Uterus (tissue), 4 donors: ENCODE results near the gene PABPN1L. TPM values are rescaled to one million over a fixed set of nuclear protein-coding genes. Genes with fewer than 3 reads are reported as not detected.

Experiments used
- DNase-seq, 2 donors: peaks; one replicate each; pipeline ENCODE4 v3.0.0-alpha.2; 2019 to 2020
- H3K27ac ChIP-seq, 2 donors: fragments of 200-600 bp; sonication (generic); 1 replicate in 1 of 2; 2 replicates in 1 of 2; pipeline ENCODE4 v1.5.1; 2016 to 2018
- H3K27me3 ChIP-seq, 2 donors: fragments of 200-600 bp; sonication (generic); one replicate each; pipeline ENCODE4 v1.5.1; 2018 to 2019; ENCODE audit warnings: control low read depth in 1 of 2
- H3K36me3 ChIP-seq, 2 donors: fragments of 200-600 bp; sonication (generic); one replicate each; pipeline ENCODE4 v1.5.1; 2019; ENCODE audit warnings: control low read depth in 1 of 2
- H3K4me1 ChIP-seq, 2 donors: fragments of 200-600 bp; sonication (generic); one replicate each; pipeline ENCODE4 v1.5.1; 2018 to 2019; ENCODE audit warnings: control low read depth in 1 of 2
- H3K4me3 ChIP-seq, 2 donors: fragments of 200-600 bp; sonication (generic); 1 replicate in 1 of 2; 2 replicates in 1 of 2; pipeline ENCODE4 v1.5.1; 2018 to 2019; ENCODE audit warnings: mild to moderate bottlenecking in 1 of 2
- H3K9me3 ChIP-seq, 2 donors: fragments of 200-600 bp; sonication (generic); one replicate each; pipeline ENCODE4 v1.5.1; 2019; ENCODE audit warnings: control low read depth in 1 of 2
- POLR2A ChIP-seq, 2 donors: fragments of 450-650 bp; IDR thresholded peaks; one replicate each; pipeline ENCODE4 v1.6.1; 2016; ENCODE audit warnings: antibody characterized with exemption in 2 of 2, mild to moderate bottlenecking in 1 of 2, moderate library complexity in 1 of 2
- intact Hi-C: fragments of 100-400 bp; cut with DNase I; formaldehyde crosslinking; loops from one replicate; pipeline ENCODE4 v1.15.1; 2023; ENCODE audit warnings: low total_unique reads
- total RNA-seq, 4 donors: library from RNA; depleted of rRNA in 3 of 4; stranded (reverse); fragments of >200 nt in 3 of 4; gene quantifications; one replicate each; pipeline versions ENCODE4 v1.1.0 to v1.2.4, GENCODE V29; 2014 to 2023
- TF ChIP-seq, protein P1 (sequence below), 4 experiments: fragments of 200-600 bp in 2 of 4; fragments of 450-650 bp in 2 of 4; sonication (generic) in 2 of 4; IDR thresholded peaks; one replicate each; pipeline ENCODE4 v1.5.1; 2016 to 2019; ENCODE audit warnings: antibody characterized with exemption in 4 of 4, mild to moderate bottlenecking in 2 of 4, moderate library complexity in 1 of 4
- donor health status: DM: yes; HTN: yes; CAD: no.

Gene PABPN1L
- total RNA-seq, 4 donors from 2014 or later = not detected

DNA sequence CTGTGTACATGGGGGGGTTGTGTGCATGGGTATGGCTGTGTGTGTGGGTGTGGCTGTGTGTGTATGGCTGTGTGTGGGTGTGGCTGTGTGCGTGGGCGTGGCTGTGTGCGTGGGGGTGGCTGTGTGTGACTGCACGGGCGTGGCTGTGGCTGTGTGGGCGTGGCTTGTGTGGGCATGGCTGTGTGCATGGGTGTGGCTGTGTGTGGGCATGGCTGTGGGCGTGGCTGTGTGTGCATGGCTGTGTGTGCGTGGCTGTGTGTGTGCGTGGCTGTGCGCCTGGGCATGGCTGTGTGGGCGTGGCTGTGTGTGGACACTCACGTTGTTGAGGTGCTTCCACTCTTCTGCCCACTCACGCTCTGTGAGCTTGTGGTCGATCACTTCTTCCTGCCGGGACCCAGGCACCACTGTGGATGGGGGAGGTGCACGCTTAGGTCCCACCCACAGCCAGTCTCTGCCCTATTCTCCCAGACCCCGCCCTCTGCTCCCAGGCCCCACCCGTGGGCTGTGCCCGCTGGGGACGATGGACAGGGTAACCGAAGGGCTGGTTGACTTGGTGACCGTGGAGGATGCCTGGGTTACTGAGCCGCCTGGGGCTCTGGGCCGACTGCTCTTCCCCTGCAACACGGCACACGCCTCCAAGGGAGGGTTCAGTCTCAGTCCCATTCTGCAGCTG lies 16.0 kb upstream of the PABPN1L start:
- no peaks in the 10 kb centered on the region for H3K36me3 ChIP-seq
- TF ChIP-seq, protein P1, sequence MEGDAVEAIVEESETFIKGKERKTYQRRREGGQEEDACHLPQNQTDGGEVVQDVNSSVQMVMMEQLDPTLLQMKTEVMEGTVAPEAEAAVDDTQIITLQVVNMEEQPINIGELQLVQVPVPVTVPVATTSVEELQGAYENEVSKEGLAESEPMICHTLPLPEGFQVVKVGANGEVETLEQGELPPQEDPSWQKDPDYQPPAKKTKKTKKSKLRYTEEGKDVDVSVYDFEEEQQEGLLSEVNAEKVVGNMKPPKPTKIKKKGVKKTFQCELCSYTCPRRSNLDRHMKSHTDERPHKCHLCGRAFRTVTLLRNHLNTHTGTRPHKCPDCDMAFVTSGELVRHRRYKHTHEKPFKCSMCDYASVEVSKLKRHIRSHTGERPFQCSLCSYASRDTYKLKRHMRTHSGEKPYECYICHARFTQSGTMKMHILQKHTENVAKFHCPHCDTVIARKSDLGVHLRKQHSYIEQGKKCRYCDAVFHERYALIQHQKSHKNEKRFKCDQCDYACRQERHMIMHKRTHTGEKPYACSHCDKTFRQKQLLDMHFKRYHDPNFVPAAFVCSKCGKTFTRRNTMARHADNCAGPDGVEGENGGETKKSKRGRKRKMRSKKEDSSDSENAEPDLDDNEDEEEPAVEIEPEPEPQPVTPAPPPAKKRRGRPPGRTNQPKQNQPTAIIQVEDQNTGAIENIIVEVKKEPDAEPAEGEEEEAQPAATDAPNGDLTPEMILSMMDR (IDR thresholded peaks at IDR 0.05) = no peak
- TF ChIP-seq POLR2A (IDR thresholded peaks at IDR 0.05) = no peak
- H3K4me1 ChIP-seq = no peaks in the 10 kb centered on the region
- H3K27ac ChIP-seq = no peak overlapping the region
- no peak for DNase-seq
- H3K9me3 ChIP-seq = no peaks in the 10 kb centered on the region
- H3K27me3 ChIP-seq = no peaks in the 10 kb centered on the region
- no peak overlapping the region for H3K4me3 ChIP-seq
- intact Hi-C loops = no loop called here

DNA sequence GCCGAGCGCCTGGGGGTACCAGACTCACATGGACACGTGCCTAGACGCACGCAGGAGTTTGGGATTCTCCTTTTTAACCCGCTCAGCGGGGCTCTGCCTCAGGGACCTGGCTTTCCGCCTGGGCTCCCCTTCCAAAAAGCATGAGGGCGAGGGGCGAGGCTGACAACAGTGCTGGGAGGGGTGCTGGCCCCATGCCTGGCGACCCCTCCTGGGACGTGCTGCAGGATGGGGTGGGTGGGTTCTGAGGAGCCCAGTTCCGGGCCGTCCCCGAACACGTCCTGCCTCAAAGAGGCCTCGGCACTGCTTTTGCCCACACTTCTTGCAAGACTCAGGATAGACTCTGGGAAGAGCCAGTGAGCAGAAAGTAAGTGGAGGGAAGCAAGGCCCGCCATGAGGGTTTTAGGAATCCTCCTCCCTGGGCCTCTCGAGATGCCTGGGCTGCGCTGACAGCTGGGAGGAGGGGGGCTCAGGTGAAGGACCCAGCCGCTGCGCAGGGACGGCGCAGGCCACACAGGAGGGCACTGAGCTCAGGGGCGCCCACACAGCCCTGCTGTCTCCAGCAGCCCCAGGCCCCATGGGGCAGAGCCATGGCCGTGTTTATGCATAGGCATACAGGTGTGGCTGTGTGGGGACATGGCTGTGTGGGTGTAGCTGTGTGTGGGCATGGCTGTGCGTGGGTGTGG lies 15.4 kb upstream of the PABPN1L start:
- intact Hi-C loops = no loop called here
- no peaks in the 10 kb centered on the region for H3K27me3 ChIP-seq
- H3K36me3 ChIP-seq = no peaks in the 10 kb centered on the region
- H3K4me3 ChIP-seq = no peak overlapping the region
- no peak for DNase-seq
- H3K9me3 ChIP-seq = no peaks in the 10 kb centered on the region
- H3K4me1 ChIP-seq = no peaks in the 10 kb centered on the region
- no peak overlapping the region for H3K27ac ChIP-seq
- TF ChIP-seq, protein P1 (IDR thresholded peaks at IDR 0.05) = no peak
- no peak for TF ChIP-seq POLR2A (IDR thresholded peaks at IDR 0.05)

DNA sequence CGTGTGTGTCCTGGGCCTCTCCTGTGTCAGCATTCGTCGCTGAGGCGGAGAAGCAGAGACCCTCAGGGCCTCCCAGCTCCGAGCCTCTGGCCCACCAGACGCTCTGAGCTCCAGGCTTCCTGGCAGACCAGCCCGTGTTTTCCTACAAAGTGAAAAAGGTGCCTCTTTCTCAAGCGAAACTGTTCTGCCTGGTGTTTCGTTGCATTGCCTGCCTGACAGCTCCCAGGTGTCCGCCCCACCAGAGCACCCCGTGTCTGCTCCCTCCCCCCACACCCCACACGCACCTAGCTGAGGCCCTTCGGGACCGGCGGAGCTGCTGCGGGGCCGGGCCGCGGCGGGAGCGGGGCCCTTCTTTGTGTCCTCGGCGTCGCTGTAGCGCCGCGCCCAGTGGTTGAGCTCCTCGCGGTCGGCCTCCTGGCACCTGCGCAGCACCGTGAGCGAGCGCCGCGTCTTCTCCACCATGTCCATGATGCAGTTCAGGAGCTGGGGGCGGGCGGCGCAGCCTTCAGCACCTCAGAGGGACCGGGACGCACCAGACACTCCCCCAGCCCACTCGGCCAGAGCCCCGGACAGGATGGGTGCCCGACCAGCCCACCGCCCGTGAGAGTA lies 14.7 kb upstream of the PABPN1L start:
- intact Hi-C loops = no loop called here
- Histone ChIP-seq H3K4me3 (no peak overlapping the region), H3K36me3 (no peaks in the 10 kb centered on the region), H3K27me3 (no peaks in the 10 kb centered on the region), H3K27ac (no peak overlapping the region), H3K9me3 (no peaks in the 10 kb centered on the region), H3K4me1 (no peaks in the 10 kb centered on the region)
- TF ChIP-seq, protein P1 (IDR thresholded peaks at IDR 0.05) = no peak
- TF ChIP-seq POLR2A (IDR thresholded peaks at IDR 0.05) = no peak
- no peak for DNase-seq

DNA sequence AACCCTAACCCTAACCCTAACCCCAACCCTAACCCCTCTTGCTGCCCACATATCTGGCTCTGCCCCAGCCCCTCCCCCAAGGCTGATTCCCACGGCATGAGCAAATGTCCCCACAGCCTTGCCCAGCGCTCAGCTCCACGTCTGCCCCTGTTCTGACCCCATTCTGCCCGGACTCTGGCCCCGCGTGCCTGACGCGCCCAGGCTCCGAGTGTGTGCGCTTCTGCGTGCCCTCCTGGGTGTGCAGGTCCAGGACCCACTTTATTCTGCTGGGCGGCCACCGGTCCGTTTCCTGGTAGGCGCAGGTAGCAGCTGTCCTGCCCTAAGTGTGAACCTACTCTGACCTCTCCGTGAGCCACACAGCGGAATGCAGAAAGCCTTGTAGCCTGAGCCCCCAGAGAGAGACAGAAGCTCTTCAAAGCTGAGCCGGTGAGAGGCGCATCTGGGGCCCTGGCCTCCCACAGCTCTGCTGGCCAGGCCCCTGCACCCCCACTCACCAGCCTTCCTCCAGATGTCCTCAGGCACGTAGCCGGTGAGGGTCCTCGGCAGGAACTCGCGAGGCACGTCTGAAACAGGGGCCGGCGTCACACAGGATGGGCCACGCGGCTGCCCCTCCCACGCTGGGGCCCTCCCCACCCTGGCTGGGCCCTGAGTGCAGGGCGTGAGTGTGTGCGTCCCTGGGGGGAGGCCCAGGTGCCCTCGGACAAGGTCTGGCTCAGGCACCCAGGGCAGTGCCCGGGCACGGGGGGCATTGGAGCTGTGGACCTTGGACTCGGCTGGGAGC lies 14.0 kb upstream of the PABPN1L start:
- Histone ChIP-seq H3K4me1 (no peaks in the 10 kb centered on the region), H3K36me3 (no peaks in the 10 kb centered on the region), H3K27me3 (no peaks in the 10 kb centered on the region), H3K4me3 (no peak overlapping the region), H3K27ac (no peak overlapping the region), H3K9me3 (no peaks in the 10 kb centered on the region)
- TF ChIP-seq POLR2A (IDR thresholded peaks at IDR 0.05) = no peak
- TF ChIP-seq, protein P1 (IDR thresholded peaks at IDR 0.05) = no peak
- no peak for DNase-seq
- intact Hi-C loops = no loop called here

DNA sequence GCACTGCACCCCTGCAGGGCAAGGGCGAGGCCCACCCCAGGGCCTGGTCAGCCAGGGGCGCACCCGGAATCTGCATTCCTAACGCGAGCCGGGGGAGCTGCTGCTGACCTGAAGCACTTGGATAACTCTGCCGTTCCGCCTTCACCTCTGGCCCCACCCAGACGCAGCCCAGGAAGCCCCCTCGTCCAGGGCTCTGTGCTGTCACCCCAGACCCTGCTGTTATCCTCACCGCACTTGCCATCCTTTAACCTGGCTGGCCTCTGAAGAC lies 13.3 kb upstream of the PABPN1L start:
- intact Hi-C loops = no loop called here
- TF ChIP-seq, protein P1 (IDR thresholded peaks at IDR 0.05) = no peak
- TF ChIP-seq POLR2A (IDR thresholded peaks at IDR 0.05) = no peak
- Histone ChIP-seq H3K9me3 (no peaks in the 10 kb centered on the region), H3K4me1 (no peaks in the 10 kb centered on the region), H3K4me3 (no peak overlapping the region), H3K27me3 (no peaks in the 10 kb centered on the region), H3K27ac (no peak overlapping the region), H3K36me3 (no peaks in the 10 kb centered on the region)
- no peak for DNase-seq
